ENCODE measurements around the gene HEXIM1. TPM values are rescaled to one million over a fixed set of nuclear protein-coding genes. Genes with fewer than 3 reads are reported as not detected.

The HEXIM1 gene, protein sequence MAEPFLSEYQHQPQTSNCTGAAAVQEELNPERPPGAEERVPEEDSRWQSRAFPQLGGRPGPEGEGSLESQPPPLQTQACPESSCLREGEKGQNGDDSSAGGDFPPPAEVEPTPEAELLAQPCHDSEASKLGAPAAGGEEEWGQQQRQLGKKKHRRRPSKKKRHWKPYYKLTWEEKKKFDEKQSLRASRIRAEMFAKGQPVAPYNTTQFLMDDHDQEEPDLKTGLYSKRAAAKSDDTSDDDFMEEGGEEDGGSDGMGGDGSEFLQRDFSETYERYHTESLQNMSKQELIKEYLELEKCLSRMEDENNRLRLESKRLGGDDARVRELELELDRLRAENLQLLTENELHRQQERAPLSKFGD
- total RNA-seq = 6.8 and 18.4 TPM in 2 replicates

DNA sequence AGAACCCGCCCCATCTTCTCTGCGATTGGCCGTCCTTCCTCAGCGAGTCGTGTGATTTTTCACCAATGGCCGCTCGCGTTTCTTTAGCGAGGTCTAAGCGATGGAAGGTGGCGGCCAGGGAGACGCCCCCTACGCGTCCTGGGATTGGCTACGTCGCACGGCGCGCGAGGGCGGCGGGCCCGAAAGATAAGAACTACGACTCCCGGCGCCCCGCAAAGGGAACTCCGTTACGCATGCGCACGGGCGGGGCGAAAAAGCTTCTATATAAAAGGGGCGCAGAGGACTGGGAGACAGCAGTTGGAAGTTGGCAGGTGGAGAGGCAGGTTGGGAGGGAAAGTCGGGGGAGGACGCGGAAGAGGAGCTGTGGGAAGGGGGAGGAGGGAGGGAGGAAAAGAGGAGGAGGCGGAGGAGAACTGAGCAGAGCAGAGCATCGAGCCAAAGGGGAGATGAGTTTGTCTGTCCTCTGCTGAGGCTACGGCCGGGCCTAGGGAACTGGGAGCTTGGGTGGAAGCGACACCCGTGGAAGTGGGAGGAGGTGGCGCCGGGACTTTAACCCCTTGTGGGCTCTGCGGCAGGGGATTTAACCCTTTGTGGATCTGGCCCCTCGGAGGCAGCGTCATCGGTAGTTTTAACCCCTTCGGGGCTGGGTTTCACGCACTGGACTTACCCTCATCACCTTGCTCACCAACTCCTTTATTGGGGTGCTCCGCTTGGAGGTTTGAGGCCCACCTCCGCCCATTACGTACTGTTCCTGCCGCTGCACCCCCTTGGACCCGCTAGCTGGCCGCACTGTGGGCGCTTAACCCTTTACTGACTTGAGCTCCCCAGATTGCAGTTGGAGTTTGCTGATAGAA lies at the start of gene HEXIM1:
Gene HEXIM1, plus strand, starts transcription at position 293 of the 854 bp plus-strand sequence. CDS start 716 bp downstream, outside the sequence.

DNA sequence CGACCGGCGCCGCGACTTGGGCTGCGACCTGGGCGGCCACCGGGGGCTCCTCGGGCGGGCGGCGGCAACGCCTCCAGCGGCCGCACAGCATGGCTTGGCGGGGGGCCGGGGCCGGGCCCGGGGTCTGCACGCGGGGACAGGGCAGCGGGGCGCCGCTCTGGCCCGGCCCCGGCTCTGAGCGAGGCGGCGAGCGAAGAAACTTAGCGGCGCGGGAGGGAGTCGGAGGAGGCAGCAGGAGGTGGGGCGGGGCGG lies 16.0 kb upstream of the HEXIM1 start, which contains the start of gene PLCD3:
Gene PLCD3, minus strand, starts transcription at position 196 of the 252 bp plus-strand sequence. Its CDS starts 105 bp downstream, at position 91.

DNA sequence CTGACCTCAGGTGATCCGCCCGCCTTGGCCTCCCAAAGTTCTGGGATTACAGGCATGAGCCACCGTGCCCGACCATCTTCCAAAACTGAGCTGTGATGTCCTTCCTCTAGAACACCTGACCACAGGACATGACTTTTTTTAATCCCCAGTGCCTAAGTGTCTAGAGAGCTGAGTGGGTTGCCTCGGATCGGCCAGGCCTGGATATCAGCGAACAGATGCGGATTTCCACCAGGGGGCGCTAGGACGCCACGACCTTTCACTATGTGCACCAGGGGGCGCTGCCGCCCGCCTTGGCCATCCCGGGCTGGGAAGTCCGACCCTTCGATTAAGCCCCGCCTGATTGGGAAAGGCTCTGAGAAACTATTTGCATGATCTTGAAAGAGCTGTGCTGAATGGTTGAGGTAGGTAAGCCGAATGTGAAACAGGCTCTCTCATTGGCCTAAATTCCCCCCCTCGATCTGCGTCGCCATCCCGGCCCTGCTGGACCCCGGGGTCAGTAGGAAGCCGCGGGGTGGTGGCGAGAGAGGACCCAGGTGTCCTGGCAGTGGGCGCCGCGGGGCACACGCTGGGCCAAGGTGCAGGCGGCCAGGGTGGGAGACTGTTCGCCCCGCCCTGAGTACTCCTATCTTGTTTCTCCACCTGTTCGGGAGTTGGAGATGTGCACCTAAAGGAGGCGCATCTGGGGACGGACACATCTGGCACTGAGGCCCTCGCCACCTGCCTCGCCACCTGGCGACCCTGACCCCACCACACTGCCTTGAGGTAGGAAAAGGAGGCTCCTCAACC lies 12.9 kb upstream of the HEXIM1 start, which contains the start of gene ACBD4:
Gene ACBD4, plus strand, starts transcription at position 496 of the 786 bp plus-strand sequence. CDS start 458 bp downstream, outside the sequence.

DNA sequence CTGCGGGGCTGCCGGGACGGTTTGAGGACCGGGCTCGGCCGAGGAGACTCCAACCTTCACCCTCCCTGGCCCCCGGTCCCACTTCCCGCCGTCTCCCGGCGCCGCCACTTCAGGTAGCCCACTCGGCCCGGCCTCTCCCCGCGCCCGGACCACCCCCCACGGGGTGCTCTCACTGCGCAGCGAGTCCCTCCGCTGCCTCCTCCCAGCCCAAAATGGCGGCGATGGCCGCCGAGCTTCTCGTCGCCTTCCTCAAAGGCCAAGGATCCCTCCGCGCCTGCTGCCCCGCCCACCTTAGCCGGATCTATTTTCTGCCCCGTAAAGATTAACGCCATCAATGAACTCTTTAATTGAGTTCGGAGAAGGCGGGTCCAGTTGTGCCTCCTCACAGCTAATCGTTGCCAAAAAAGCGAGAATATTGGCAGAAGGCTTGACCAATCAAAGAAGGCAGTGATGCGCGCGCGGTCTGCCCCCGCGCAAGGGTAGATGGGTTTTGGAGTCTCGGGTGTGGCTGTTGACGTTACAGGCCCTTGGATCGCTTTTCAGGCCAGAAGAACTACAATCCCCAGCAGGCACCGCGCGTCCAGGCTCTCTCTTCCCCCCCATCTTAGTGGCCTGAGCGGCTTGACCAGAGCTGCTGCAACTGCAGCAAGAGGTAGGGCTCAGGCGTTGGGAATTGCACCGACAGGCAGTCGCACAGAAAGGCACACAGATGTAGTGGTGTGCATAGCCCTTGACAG lies 13.2 kb downstream of the HEXIM1 start, which contains the start of gene HEXIM2:
Gene HEXIM2, plus strand, starts transcription at position 588 of the 737 bp plus-strand sequence. CDS start 919 bp downstream, outside the sequence.

Other genes starting within 250 kb of the HEXIM1 start
- gene EFTUD2, start 249.0 kb upstream of the HEXIM1 start, total RNA-seq = 129 and 142 TPM in 2 replicates
- gene GFAP, start 233.0 kb upstream of the HEXIM1 start, total RNA-seq = under 0.01 TPM in 2 replicates
- gene KIF18B, start 200.7 kb upstream of the HEXIM1 start, total RNA-seq = 1.1 and 10.2 TPM in 2 replicates
- gene C1QL1, start 180.2 kb upstream of the HEXIM1 start, total RNA-seq = 0.19 TPM in 1 of 2 replicates, not detected in the other
- 25.9 and 39.7 TPM in 2 replicates for gene DCAKD, start 96.8 kb upstream of the HEXIM1 start, total RNA-seq
- gene NMT1, start 87.2 kb upstream of the HEXIM1 start, total RNA-seq = 80.6 and 86.3 TPM in 2 replicates
- gene PLCD3, start 16.0 kb upstream of the HEXIM1 start, total RNA-seq = 7.9 and 11.7 TPM in 2 replicates
- gene ACBD4, start 12.8 kb upstream of the HEXIM1 start, total RNA-seq = 2.3 and 7.3 TPM in 2 replicates
- 7.6 and 7.7 TPM in 2 replicates for gene HEXIM2, start 13.4 kb downstream of the HEXIM1 start, total RNA-seq
- 0.38 and 2.8 TPM in 2 replicates for gene FMNL1, start 73.4 kb downstream of the HEXIM1 start, total RNA-seq
- under 0.01 TPM in 1 of 2 replicates, not detected in the other for gene SPATA32, start 113.6 kb downstream of the HEXIM1 start, total RNA-seq
- 1.7 and 1.9 TPM in 2 replicates for gene MAP3K14, start 168.5 kb downstream of the HEXIM1 start, total RNA-seq